GM19351 (cell line): Measurements from ENCODE around the gene UNC45A.

Experiments
- ATAC-seq: cut with Tn5 transposase; IDR thresholded peaks from one replicate; pipeline ENCODE4 v1.9.1; 2021; ENCODE audit warnings: mild to moderate bottlenecking, moderate library complexity; ENCODE audit not compliant: unreplicated experiment

UNC45A gene

GRCh38 chr15:90934949-90935751 is at the start of gene UNC45A:
Gene UNC45A, plus strand, starts transcription at chr15:90935285. Its CDS starts 40 bp downstream, at chr15:90935325.
- peak; percentile 61 for ATAC-seq

- peak; percentile 48 for ATAC-seq
Observed at GRCh38 chr15:90885432-90886290, 49.4 kb upstream of the UNC45A start.

- ATAC-seq = no peak
Observed at GRCh38 chr15:90886291-90886614, 48.8 kb upstream of the UNC45A start.

- no peak for ATAC-seq
Observed at GRCh38 chr15:90887037-90887481, 48.0 kb upstream of the UNC45A start.

- ATAC-seq = no peak
Observed at GRCh38 chr15:90889313-90889730, 45.8 kb upstream of the UNC45A start.

- ATAC-seq = no peak
Observed at GRCh38 chr15:90889736-90890456, 45.2 kb upstream of the UNC45A start.

- ATAC-seq = no peak
Observed at GRCh38 chr15:90890839-90891238, 44.2 kb upstream of the UNC45A start.

- no peak for ATAC-seq
Observed at GRCh38 chr15:90891346-90891949, 43.6 kb upstream of the UNC45A start.

GRCh38 chr15:90892023-90892422 is 43.1 kb upstream of the UNC45A start:
- no peak for ATAC-seq

- no peak for ATAC-seq
Observed at GRCh38 chr15:90892498-90893174, 42.4 kb upstream of the UNC45A start.

- ATAC-seq = no peak
Observed at GRCh38 chr15:90893175-90894090, 41.7 kb upstream of the UNC45A start.

- ATAC-seq = no peak
Observed at GRCh38 chr15:90895571-90896117, 39.4 kb upstream of the UNC45A start.

- peak; percentile 82 for ATAC-seq
Observed at GRCh38 chr15:90897131-90897655, 37.9 kb upstream of the UNC45A start.

GRCh38 chr15:90901175-90902039 is 33.7 kb upstream of the UNC45A start:
- no peak for ATAC-seq

- ATAC-seq = peak; percentile 64
Observed at GRCh38 chr15:90902040-90902839, 32.8 kb upstream of the UNC45A start.

GRCh38 chr15:90902840-90903732 is 32.0 kb upstream of the UNC45A start, which contains the start of gene MAN2A2:
Gene MAN2A2, plus strand, starts transcription at chr15:90903302. Its CDS starts 906 bp downstream, at chr15:90904208.
- ATAC-seq = peak; percentile 61
